ENCODE results near the gene OLFM3.

- TF ChIP-seq CTCF (IDR thresholded peaks at IDR 0.05) = no peak
- TF ChIP-seq EP300 (IDR thresholded peaks at IDR 0.05) = no peak
- TF ChIP-seq POLR2A (IDR thresholded peaks at IDR 0.05) = no peak
- TF ChIP-seq POLR2AphosphoS5 (IDR thresholded peaks at IDR 0.05) = no peak
Observed at GRCh38 chr1:101781201-101781831, 215.4 kb downstream of the OLFM3 start.

Measured in stomach (tissue), 4 donors.